Thyroid gland (tissue), 4 donors: ENCODE measurements around the gene LYRM1. TPM values are rescaled to one million over a fixed set of nuclear protein-coding genes. Genes with fewer than 3 reads are reported as not detected.

Source experiments
- DNase-seq, 2 donors: peaks; one replicate each; pipeline ENCODE4 v3.0.0-alpha.2; 2019
- H3K27ac ChIP-seq, 3 donors: fragments of 200-600 bp; sonication (generic); 1 replicate in 2 of 3; 2 replicates in 1 of 3; pipeline ENCODE4 v1.5.1; 2016 to 2019; ENCODE audit warnings: mild to moderate bottlenecking in 1 of 3, moderate library complexity in 1 of 3
- H3K27me3 ChIP-seq: fragments of 200-600 bp; sonication (generic); one replicate; pipeline ENCODE4 v1.5.1; 2019
- H3K36me3 ChIP-seq, 2 donors: fragments of 200-600 bp; sonication (generic); one replicate each; pipeline ENCODE4 v1.5.1; 2016 to 2019
- H3K4me1 ChIP-seq, 2 donors: fragments of 200-600 bp; sonication (generic); one replicate each; pipeline ENCODE4 v1.5.1; 2017 to 2019
- H3K4me3 ChIP-seq, 3 donors: fragments of 200-600 bp; sonication (generic); replicated peaks in 1 of 3; 1 replicate in 2 of 3; 2 replicates in 1 of 3; pipeline ENCODE4 v1.5.1; 2016; ENCODE audit warnings: mild to moderate bottlenecking in 1 of 3
- H3K9me3 ChIP-seq: fragments of 200-600 bp; sonication (generic); one replicate; pipeline ENCODE4 v1.5.1; 2017
- CTCF ChIP-seq, 6 experiments: fragments of 200-600 bp in 3 of 6; fragments of 450-650 bp in 3 of 6; sonication (generic) in 3 of 6; IDR thresholded peaks; one replicate each; pipeline ENCODE4 v1.5.1; 2016 to 2019; ENCODE audit warnings: antibody characterized with exemption in 6 of 6, mild to moderate bottlenecking in 2 of 6, inconsistent platforms in 1 of 6, moderate library complexity in 1 of 6
- POLR2A ChIP-seq, 2 donors: fragments of 450-650 bp; IDR thresholded peaks; one replicate each; pipeline ENCODE4 v1.6.1; 2017; ENCODE audit warnings: antibody characterized with exemption in 2 of 2, mild to moderate bottlenecking in 2 of 2, moderate library complexity in 1 of 2
- WGBS, 2 donors: methylation state at CpG; one replicate each; pipeline ENCODE4 v1.1.5; 2017; 5-methylcytosine and 5-hydroxymethylcytosine counted together
- intact Hi-C: fragments of 100-400 bp; cut with DNase I; formaldehyde crosslinking; loops from one replicate; pipeline ENCODE4 v1.15.1; 2023
- total RNA-seq, 4 donors: library from RNA; depleted of rRNA; stranded (reverse); fragments of >200 nt; gene quantifications; one replicate each; pipeline ENCODE4 v1.2.3, GENCODE V29; 2016

Gene LYRM1
- total RNA-seq, 4 donors from 2014 or later, result 32.8 to 43.7 (median 41.0) TPM

DNA sequence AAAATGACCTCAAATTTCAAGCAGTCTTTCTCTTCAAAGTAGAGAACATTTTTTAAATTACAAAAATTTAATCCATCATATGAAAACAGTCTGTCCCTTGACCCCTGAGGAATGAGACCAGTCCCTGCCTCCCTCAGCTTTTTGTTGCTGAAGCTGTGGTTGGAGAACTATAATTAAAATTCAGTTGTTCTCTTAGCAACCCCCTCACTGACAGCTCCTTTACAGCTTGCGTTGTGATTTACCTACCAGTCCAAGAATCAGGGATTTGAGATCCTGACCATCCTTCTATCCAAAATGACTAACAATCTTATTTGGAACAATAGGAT lies 29.8 kb downstream of the LYRM1 start:
- Histone ChIP-seq H3K4me3 (no peak overlapping the region), H3K27ac (no peak overlapping the region), H3K9me3 (no peaks in the 10 kb centered on the region), H3K36me3 (no peaks in the 10 kb centered on the region), H3K4me1 (no peaks in the 10 kb centered on the region), H3K27me3 (no peaks in the 10 kb centered on the region)
- WGBS, 2 donors, result 86 to 92% methylated on average over 1 of the region's 1 CpG
- intact Hi-C loops, result no loop called here
- no peak for DNase-seq
- no peak for TF ChIP-seq CTCF (IDR thresholded peaks at IDR 0.05)
- no peak for TF ChIP-seq POLR2A (IDR thresholded peaks at IDR 0.05)

DNA sequence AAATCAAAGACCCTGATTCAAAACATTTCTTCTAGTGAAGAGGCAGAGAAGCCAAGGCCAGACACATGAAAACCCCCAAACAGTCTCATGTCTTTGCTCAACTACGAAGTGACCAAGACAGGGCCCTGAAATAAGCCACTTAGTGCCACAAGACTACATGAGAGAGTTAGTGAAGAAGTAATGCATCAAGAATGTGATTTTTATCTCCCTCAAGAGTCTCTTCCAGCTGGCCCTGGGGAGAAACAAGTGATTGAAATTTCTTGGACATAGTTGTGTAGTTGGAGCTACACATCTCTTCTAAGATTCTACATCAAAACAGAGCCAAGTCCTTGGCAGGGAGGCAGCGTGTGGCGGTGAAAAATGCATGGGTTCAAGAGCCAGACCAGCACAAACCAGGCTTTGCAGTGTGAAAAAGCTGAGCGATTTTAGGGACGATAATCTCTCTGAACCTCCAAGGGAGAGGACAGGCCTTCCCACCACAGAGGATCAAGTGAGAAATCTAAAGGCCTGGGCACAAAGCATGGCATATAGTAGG lies 30.6 kb downstream of the LYRM1 start:
- intact Hi-C loops, result no loop called here
- TF ChIP-seq CTCF (IDR thresholded peaks at IDR 0.05), result no peak
- TF ChIP-seq POLR2A (IDR thresholded peaks at IDR 0.05), result no peak
- Histone ChIP-seq H3K4me1 (no peaks in the 10 kb centered on the region), H3K9me3 (no peaks in the 10 kb centered on the region), H3K27me3 (no peaks in the 10 kb centered on the region), H3K27ac (no peak overlapping the region), H3K4me3 (no peak overlapping the region), H3K36me3 (no peaks in the 10 kb centered on the region)
- DNase-seq, result no peak
- 40 to 55% methylated on average over 5 of the region's 5 CpGs for WGBS, 2 donors

DNA sequence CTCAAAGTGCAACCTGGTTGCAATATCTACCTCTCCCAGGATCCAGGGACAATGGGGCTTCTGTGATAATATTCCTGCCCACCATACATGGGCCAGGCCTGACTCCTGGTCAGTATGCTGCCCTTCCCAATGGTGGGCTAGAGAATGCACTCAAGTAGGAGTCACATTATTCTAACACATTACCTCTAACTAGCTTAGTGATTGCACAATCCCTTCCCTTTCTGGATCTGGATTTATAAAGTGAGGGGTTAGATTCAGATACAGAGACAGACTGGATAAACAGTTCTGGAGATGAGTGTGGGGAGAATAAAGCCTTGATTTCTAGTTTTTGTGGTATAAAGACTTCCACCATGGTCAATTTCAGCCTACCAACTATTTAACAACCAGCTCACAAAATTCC lies 33.0 kb downstream of the LYRM1 start:
- DNase-seq, result no peak
- H3K27me3 ChIP-seq, result no peaks in the 10 kb centered on the region
- no peaks in the 10 kb centered on the region for H3K4me1 ChIP-seq
- TF ChIP-seq POLR2A (IDR thresholded peaks at IDR 0.05), result no peak
- TF ChIP-seq CTCF (IDR thresholded peaks at IDR 0.05), result no peak
- intact Hi-C loops, result no loop called here
- H3K4me3 ChIP-seq, result no peak overlapping the region
- H3K9me3 ChIP-seq, result no peaks in the 10 kb centered on the region
- H3K27ac ChIP-seq, result no peak overlapping the region
- no peaks in the 10 kb centered on the region for H3K36me3 ChIP-seq

GRCh38 chr16:20937736-20938135 lies 37.2 kb downstream of the LYRM1 start:
- no peak overlapping the region for H3K4me3 ChIP-seq
- H3K9me3 ChIP-seq, result no peaks in the 10 kb centered on the region
- 85 to 90% methylated on average over 6 of the region's 6 CpGs for WGBS, 2 donors
- no peaks in the 10 kb centered on the region for H3K36me3 ChIP-seq
- DNase-seq, result no peak
- no peaks in the 10 kb centered on the region for H3K4me1 ChIP-seq
- H3K27me3 ChIP-seq, result no peaks in the 10 kb centered on the region
- intact Hi-C loops, result no loop called here
- TF ChIP-seq POLR2A (IDR thresholded peaks at IDR 0.05) (no peak), CTCF (IDR thresholded peaks at IDR 0.05) (no peak)
- no peak overlapping the region for H3K27ac ChIP-seq

DNA sequence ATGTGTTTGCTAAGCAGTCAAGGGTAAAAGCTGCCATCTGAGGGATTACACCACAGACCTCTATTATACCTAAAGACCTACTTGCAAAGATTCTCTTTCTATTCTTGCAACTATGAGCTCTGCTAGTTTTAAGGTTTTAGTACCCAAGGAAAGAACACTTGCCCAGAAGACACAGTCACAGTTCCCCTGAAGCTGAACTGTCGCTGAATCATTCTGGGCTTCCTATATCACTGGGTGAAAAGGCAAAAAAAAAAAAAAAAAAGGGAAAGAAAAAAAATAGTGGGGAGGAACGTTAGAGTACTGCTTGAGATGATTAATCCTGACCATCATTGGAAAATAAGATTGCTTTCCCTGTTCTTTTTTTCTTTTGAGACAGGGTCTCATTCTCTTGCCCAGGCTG lies 37.9 kb downstream of the LYRM1 start:
- intact Hi-C loops, result no loop called here
- no peaks in the 10 kb centered on the region for H3K9me3 ChIP-seq
- 50 to 53% methylated on average over 2 of the region's 2 CpGs for WGBS, 2 donors

More for the DNA sequence above, 37.9 kb downstream of the LYRM1 start:
- TF ChIP-seq CTCF (IDR thresholded peaks at IDR 0.05), result no peak
- TF ChIP-seq POLR2A (IDR thresholded peaks at IDR 0.05), result no peak
- H3K27me3 ChIP-seq, result no peaks in the 10 kb centered on the region
- no peak overlapping the region for H3K27ac ChIP-seq
- H3K4me1 ChIP-seq, result no peaks in the 10 kb centered on the region
- H3K4me3 ChIP-seq, result no peak overlapping the region
- no peaks in the 10 kb centered on the region for H3K36me3 ChIP-seq
- no peak for DNase-seq
